IPS DF 6.9 (cell line): Measurements from ENCODE around the gene QPRT.
"Not testable (repeated sequence)": the region's sequence is repeated elsewhere in the genome, so short reads cannot be mapped to it uniquely, and the experiment has no call there.

Experiments
- DNase-seq: peaks from one replicate; pipeline ENCODE4 v3.0.0-alpha.2; 2013; ENCODE audit warnings: low read depth, low spot score
- H3K27ac ChIP-seq: one replicate; pipeline ENCODE4 v1.5.1; 2013; ENCODE audit warnings: low read length, control low read depth
- H3K27me3 ChIP-seq: 2 replicates; pipeline ENCODE4 v1.6.1; 2013; ENCODE audit warnings: mild to moderate bottlenecking, low read length; ENCODE audit not compliant: control insufficient read depth, insufficient read depth
- H3K36me3 ChIP-seq: 2 replicates; pipeline ENCODE4 v1.6.1; 2013; ENCODE audit warnings: low read length; ENCODE audit not compliant: control insufficient read depth, insufficient read depth
- H3K4me1 ChIP-seq: 2 replicates; pipeline ENCODE4 v1.6.1; 2013; ENCODE audit warnings: low read length; ENCODE audit not compliant: control insufficient read depth, insufficient read depth
- H3K4me3 ChIP-seq: 2 replicates; pipeline ENCODE4 v1.5.1; 2013; ENCODE audit warnings: mild to moderate bottlenecking, low read length
- H3K9me3 ChIP-seq: 2 replicates; pipeline ENCODE4 v1.6.1; 2013; ENCODE audit warnings: low read length, inconsistent platforms; ENCODE audit not compliant: control insufficient read depth, insufficient read depth
- WGBS: extraction: QIAGEN DNeasy Blood & Tissue Kit; methylation state at CpG from one replicate; pipeline ENCODE4 v1.1.7; 2013; ENCODE audit warnings: mixed read lengths, missing lambda C conversion rate; ENCODE audit not compliant: insufficient read length, insufficient coverage; 5-methylcytosine and 5-hydroxymethylcytosine counted together

QPRT gene

DNA sequence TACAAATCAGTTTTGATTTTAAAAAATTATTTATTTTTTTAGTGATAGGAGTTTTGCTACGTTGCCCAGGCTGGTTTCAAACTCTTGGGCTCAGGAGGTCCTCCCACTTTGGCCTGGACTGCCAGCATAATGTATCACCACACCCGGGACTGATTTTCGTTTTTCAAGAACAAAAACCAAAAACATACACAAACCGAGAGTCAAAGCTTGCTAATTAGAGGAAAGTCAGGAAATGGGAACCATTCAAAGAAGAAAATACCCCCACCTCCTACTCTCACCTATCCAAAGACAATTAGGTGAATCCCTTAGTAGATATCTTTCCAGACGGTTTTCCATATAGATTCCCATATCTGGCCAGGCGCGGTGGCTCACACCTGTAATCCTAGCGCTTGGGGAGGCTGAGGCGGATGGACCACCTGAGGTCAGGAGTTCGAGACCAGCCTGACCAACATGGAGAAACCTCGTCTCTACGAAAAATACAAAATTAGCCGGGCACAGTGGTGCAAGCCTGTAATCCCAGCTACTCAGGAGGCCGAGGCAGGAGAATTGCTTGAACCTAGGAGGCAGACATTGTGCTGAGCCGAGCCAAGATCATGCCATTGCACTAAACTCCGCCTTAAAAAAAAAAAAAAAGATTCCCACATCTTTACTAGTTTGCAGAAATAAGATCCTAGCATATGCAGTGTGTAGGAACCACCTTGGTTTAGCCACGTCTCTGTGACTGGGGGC is 16.8 kb upstream of the QPRT start:
- Histone ChIP-seq H3K36me3 (no peaks in the 10 kb centered on the region), H3K27me3 (no peaks in the 10 kb centered on the region), H3K4me1 (peaks cover 10% of the 10 kb centered on the region), H3K27ac (no peak overlapping the region), H3K4me3 (no peak overlapping the region), H3K9me3 (no peaks in the 10 kb centered on the region)
- no CpG with 5 or more reads among the region's 17 CpGs for WGBS
- no peak for DNase-seq

DNA sequence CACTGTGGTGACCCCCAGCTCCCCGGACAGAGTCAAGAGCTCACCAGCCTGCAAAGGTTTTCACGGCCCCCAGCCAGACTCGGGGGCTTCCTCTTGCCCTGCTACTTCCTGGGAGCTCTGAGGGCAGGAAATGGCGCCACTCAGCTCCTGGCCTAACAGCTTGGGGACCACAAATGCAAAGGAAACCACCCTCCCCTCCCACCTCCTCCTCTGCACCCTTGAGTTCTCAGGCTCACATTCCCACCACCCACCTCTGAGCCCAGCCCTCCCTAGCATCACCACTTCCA is 16.3 kb upstream of the QPRT start:
- H3K4me3 ChIP-seq: no peak overlapping the region
- no peak for DNase-seq
- H3K4me1 ChIP-seq: peaks cover 10% of the 10 kb centered on the region
- H3K36me3 ChIP-seq: no peaks in the 10 kb centered on the region
- H3K27me3 ChIP-seq: no peaks in the 10 kb centered on the region
- H3K9me3 ChIP-seq: no peaks in the 10 kb centered on the region
- no peak overlapping the region for H3K27ac ChIP-seq
- WGBS: no CpG with 5 or more reads among the region's 4 CpGs

DNA sequence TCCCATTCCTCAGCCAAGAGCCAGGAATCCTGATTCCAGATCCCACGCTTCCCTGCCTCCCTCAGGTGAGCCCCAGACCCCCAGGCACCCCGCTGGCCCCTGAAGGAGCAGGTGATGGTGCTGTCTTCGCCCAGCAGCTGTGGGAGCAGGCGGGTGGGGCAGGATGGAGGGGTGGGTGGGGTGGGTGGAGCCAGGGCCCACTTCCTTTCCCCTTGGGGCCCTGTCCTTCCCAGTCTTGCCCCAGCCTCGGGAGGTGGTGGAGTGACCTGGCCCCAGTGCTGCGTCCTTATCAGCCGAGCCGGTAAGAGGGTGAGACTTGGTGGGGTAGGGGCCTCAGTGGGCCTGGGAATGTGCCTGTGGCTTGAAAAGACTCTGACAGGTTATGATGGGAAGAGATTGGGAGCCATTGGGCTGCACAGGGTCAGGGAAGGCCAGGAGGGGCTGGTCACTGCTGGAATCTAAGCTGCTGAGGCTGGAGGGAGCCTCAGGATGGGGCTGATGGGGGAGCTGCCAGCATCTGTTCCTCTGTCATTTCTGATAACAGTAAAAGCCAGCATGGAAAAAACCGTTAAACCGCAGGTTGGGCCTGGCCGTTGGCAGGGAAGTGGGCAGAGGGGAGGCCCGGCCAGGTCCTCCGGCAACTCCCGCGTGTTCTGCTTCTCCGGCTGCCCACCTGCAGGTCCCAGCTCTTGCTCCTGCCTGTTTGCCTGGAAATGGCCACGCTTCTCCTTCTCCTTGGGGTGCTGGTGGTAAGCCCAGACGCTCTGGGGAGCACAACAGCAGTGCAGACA is 15.8 kb upstream of the QPRT start, which contains the start of gene SPN:
Gene SPN (plus strand): TSS at position 232 of the 791 bp plus-strand sequence. CDS start 482 bp downstream, at position 714.
- Histone ChIP-seq H3K27me3 (no peaks in the 10 kb centered on the region), H3K4me3 (no peak within 1 kb of the TSS), H3K36me3 (no peaks in the 10 kb centered on the region), H3K4me1 (peaks cover 12% of the 10 kb centered on the region), H3K9me3 (no peaks in the 10 kb centered on the region), H3K27ac (no peak within 1 kb of the TSS)
- DNase-seq: no peak
- WGBS: no CpG with 5 or more reads among the region's 18 CpGs

DNA sequence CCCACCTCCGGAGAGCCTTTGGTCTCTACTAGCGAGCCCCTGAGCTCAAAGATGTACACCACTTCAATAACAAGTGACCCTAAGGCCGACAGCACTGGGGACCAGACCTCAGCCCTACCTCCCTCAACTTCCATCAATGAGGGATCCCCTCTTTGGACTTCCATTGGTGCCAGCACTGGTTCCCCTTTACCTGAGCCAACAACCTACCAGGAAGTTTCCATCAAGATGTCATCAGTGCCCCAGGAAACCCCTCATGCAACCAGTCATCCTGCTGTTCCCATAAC is 15.2 kb upstream of the QPRT start:
- Histone ChIP-seq H3K4me3 (no peak overlapping the region), H3K4me1 (peaks cover 12% of the 10 kb centered on the region), H3K9me3 (no peaks in the 10 kb centered on the region), H3K27me3 (no peaks in the 10 kb centered on the region), H3K36me3 (no peaks in the 10 kb centered on the region), H3K27ac (no peak overlapping the region)
- no peak for DNase-seq
- WGBS: no CpG with 5 or more reads among the region's 3 CpGs

DNA sequence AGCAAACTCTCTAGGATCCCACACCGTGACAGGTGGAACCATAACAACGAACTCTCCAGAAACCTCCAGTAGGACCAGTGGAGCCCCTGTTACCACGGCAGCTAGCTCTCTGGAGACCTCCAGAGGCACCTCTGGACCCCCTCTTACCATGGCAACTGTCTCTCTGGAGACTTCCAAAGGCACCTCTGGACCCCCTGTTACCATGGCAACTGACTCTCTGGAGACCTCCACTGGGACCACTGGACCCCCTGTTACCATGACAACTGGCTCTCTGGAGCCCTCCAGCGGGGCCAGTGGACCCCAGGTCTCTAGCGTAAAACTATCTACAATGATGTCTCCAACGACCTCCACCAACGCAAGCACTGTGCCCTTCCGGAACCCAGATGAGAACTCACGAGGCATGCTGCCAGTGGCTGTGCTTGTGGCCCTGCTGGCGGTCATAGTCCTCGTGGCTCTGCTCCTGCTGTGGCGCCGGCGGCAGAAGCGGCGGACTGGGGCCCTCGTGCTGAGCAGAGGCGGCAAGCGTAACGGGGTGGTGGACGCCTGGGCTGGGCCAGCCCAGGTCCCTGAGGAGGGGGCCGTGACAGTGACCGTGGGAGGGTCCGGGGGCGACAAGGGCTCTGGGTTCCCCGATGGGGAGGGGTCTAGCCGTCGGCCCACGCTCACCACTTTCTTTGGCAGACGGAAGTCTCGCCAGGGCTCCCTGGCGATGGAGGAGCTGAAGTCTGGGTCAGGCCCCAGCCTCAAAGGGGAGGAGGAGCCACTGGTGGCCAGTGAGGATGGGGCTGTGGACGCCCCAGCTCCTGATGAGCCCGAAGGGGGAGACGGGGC is 14.7 kb upstream of the QPRT start:
- no peaks in the 10 kb centered on the region for H3K27me3 ChIP-seq
- DNase-seq: no peak
- no peaks in the 10 kb centered on the region for H3K9me3 ChIP-seq
- H3K4me3 ChIP-seq: no peak overlapping the region
- H3K36me3 ChIP-seq: no peaks in the 10 kb centered on the region
- no CpG with 5 or more reads among the region's 35 CpGs for WGBS
- H3K4me1 ChIP-seq: peaks cover 12% of the 10 kb centered on the region
- no peak overlapping the region for H3K27ac ChIP-seq

DNA sequence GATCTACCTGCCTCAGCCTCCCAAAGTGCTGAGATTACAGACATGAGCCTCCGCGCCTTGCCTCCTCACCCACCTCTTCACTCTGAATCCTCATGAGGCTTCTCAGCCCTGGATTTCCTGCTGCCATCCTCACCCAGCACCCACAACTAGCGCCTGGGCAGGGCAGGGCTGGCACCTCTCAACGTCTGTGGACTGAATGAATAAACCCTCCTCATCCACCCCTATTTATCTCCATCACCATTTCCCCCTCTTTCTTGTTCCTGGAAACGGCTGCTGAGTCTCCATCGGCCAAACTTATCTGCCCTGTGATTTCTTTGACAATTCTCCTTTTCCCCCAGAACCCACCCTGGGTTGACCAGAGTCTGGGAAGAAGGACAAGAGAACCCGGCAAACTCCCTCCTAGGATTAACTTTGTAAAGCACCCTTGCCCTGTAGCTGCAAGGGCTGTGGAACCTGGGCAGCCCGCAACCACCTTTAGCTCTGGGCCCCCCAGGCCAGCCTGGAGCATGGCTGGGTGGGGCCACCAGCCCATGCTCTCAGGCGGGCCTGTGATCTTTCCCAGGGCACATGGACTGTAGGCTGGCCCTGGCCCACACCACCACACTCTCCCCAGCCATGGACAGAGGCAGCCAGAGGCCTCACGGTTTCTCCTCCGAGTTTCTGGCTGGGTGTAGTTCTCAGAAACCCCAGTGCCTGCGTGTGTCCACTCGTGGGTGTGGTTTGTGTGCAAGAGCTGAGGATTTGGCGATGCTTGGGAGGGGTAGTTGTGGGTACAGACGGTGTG is 13.5 kb upstream of the QPRT start:
- no peak overlapping the region for H3K4me3 ChIP-seq
- H3K27me3 ChIP-seq: no peaks in the 10 kb centered on the region
- H3K27ac ChIP-seq: no peak overlapping the region
- no peaks in the 10 kb centered on the region for H3K36me3 ChIP-seq
- H3K9me3 ChIP-seq: no peaks in the 10 kb centered on the region
- peaks cover 12% of the 10 kb centered on the region for H3K4me1 ChIP-seq
- WGBS: no CpG with 5 or more reads among the region's 15 CpGs
- DNase-seq: no peak

DNA sequence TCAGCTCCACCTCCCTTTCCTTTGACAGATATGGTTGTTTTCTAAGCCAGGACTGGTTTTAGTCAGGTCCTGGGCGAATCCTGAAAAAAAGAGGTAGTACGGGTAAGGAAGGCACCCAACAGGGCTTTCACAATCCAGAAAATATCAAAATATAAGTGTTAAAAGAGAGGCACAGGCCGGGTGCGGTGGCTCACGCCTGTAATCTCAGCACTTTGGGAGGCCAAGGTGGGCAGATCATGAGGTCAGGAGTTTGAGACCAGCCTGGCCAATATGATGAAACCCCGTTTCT is 11.7 kb upstream of the QPRT start:
- not testable (repeated sequence) for H3K4me3 ChIP-seq, H3K36me3 ChIP-seq, DNase-seq, H3K27ac ChIP-seq, H3K9me3 ChIP-seq, H3K27me3 ChIP-seq
- WGBS: no CpG with 5 or more reads among the region's 6 CpGs
- peaks cover 12% of the 10 kb centered on the region for H3K4me1 ChIP-seq

DNA sequence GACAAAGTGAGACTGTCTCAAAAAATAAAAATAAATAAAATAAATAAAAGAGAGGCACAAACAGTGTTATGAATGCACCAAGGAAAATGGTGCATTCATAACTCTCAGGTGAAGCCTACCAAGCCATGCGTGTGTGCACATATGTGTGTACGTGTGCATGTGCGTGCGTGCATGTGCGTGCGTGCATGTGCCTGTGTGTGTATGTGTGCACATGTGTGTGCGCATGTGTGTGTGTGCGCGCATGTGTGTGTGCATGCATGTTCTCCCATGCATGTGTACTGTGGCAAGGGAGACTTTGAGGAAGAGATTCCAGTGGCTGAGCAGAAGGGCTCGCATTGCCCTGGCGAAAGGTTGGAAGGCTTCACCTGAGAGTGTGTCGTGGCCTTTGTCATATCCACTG is 11.2 kb upstream of the QPRT start:
- Histone ChIP-seq H3K4me3 (no peak overlapping the region), H3K27ac (no peak overlapping the region), H3K27me3 (no peaks in the 10 kb centered on the region), H3K36me3 (no peaks in the 10 kb centered on the region), H3K9me3 (no peaks in the 10 kb centered on the region), H3K4me1 (peaks cover 10% of the 10 kb centered on the region)
- no peak for DNase-seq
- no CpG with 5 or more reads among the region's 12 CpGs for WGBS

DNA sequence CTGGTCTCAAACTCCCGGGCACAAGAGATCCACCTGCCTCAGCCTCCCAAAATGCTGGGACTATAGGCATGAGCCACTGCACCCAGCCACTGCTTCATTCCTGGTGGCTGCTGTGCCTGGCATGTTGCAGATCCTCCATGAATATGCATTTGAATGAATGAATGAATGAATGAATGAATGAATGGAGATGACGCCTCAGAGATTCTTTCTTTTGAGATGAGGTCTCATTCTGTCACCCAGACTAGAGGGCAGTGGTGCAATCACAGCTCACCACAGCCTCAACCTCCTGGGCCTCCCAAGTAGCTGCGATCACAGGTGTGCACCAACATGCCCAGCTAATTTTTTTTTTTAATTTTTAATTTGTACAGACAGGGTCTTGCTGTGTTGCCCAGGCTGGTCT is 10.7 kb upstream of the QPRT start:
- Histone ChIP-seq H3K9me3 (no peaks in the 10 kb centered on the region), H3K27ac (no peak overlapping the region), H3K4me3 (no peak overlapping the region), H3K36me3 (no peaks in the 10 kb centered on the region), H3K27me3 (no peaks in the 10 kb centered on the region), H3K4me1 (peaks cover 7% of the 10 kb centered on the region)
- no peak for DNase-seq
- no CpG with 5 or more reads among the region's 3 CpGs for WGBS

DNA sequence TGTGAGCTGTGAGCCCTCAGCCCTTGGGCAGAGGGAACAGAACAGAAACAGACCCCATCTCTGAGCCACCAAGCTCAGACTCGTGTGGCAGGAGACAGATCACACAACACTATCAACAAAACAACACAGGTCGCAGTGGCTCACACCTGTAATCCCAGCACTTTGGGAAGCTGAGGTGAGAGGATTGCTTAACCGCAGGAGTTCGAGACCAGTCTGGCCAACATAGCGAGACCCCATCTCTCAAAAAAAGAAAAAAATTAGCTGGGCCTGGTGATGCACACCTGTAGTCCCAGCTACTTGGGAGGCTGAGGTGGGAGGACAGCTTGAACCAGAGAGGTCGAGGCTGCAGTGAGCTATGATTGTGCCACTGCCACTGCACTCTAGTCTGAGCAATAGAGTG is 5.5 kb upstream of the QPRT start:
- no peak for DNase-seq
- Histone ChIP-seq H3K9me3 (no peaks in the 10 kb centered on the region), H3K4me3 (no peak overlapping the region), H3K36me3 (no peaks in the 10 kb centered on the region), H3K27me3 (no peaks in the 10 kb centered on the region), H3K4me1 (peaks cover 1% of the 10 kb centered on the region; the same call in 1 of the 2 replicates), H3K27ac (no peak overlapping the region)
- no CpG with 5 or more reads among the region's 6 CpGs for WGBS
